ENCODE measurements around the gene ATP5MC3. TPM values are rescaled to one million over a fixed set of nuclear protein-coding genes. Genes with fewer than 3 reads are reported as not detected.

Gene ATP5MC3
- total RNA-seq, 2 experiments from 2014 or later, result 161 to 371 TPM

- no peak overlapping the region for H3K4me2 ChIP-seq (ENCODE audit: low read length)
- intact Hi-C loops (cut with micrococcal nuclease; ENCODE audit: unreplicated experiment), result no loop called here
- BruUV-seq (replicated peaks), result no TSS peak
Measured at GRCh38 chr2:175140332-175140731, 41.2 kb downstream of the ATP5MC3 start.

GRCh38 chr2:175137793-175138192, 43.7 kb downstream of the ATP5MC3 start:
- Histone ChIP-seq H2AFZ (ENCODE audit: low read length) (no peak overlapping the region), H3K27ac (ENCODE audit: low read depth, low read length, poor library complexity, severe bottlenecking) (no peak overlapping the region), H3K36me3 (ENCODE audit: insufficient read depth, low read length) (peaks cover 80% of the 10 kb centered on the region), H3K9me3 (ENCODE audit: low read length) (no peaks in the 10 kb centered on the region), H3K79me2 (ENCODE audit: insufficient read depth, low read depth, low read length) (peaks cover 53% of the 10 kb centered on the region), H3K4me1 (ENCODE audit: insufficient read depth, low read length, poor library complexity, severe bottlenecking) (peaks cover 14% of the 10 kb centered on the region), H3K9me2 (ENCODE audit: insufficient read depth, low read length) (no peaks in the 10 kb centered on the region), H3K4me3 (ENCODE audit: low read depth, low read length, poor library complexity, severe bottlenecking) (no peak overlapping the region), H3K4me2 (ENCODE audit: low read length) (no peak overlapping the region), H4K20me1 (ENCODE audit: insufficient read depth, low read length) (peaks cover 18% of the 10 kb centered on the region)
- DNase-seq (ENCODE audit: low spot score), result no peak
- BruUV-seq (replicated peaks), result no TSS peak
- intact Hi-C loops (cut with micrococcal nuclease; ENCODE audit: unreplicated experiment), result no loop called here
- TF ChIP-seq EZH2phosphoT487 (IDR thresholded peaks at IDR 0.05; ENCODE audit: borderline replicate concordance, low read depth, low read length), result no peak
- no peak for TF ChIP-seq CTCF (conservative IDR thresholded peaks at IDR 0.05; ENCODE audit: low read length)
- ChIA-PET CTCF (ENCODE audit: unreplicated experiment) (no interaction called here), POLR2A (interaction anchor here (0.6 to 5.3 kb wide), 9 partner anchors 12 to 268 kb away, joined by 3 to 37 read pairs (median 4); no protein-coding TSS in a partner anchor)

More at GRCh38 chr2:175140332-175140731, 41.2 kb downstream of the ATP5MC3 start:
- H3K9me3 ChIP-seq (ENCODE audit: low read length), result no peaks in the 10 kb centered on the region
- H3K27ac ChIP-seq (ENCODE audit: low read depth, low read length, poor library complexity, severe bottlenecking), result no peak overlapping the region
- H3K4me1 ChIP-seq (ENCODE audit: insufficient read depth, low read length, poor library complexity, severe bottlenecking), result peaks cover 14% of the 10 kb centered on the region
- no peak overlapping the region for H3K4me3 ChIP-seq (ENCODE audit: low read depth, low read length, poor library complexity, severe bottlenecking)
- H2AFZ ChIP-seq (ENCODE audit: low read length), result no peak overlapping the region
- H3K9me2 ChIP-seq (ENCODE audit: insufficient read depth, low read length), result no peaks in the 10 kb centered on the region
- CTCF ChIA-PET (ENCODE audit: unreplicated experiment), result no interaction called here
- TF ChIP-seq CTCF (conservative IDR thresholded peaks at IDR 0.05; ENCODE audit: low read length), result no peak
- no peak for TF ChIP-seq EZH2phosphoT487 (IDR thresholded peaks at IDR 0.05; ENCODE audit: borderline replicate concordance, low read depth, low read length)
- DNase-seq (ENCODE audit: low spot score), result no peak
- POLR2A ChIA-PET, result interaction anchor here (0.6 to 1.3 kb wide), 5 partner anchors 15 to 770 kb away, joined by 3 to 4 read pairs (median 3); no protein-coding TSS in a partner anchor
- peaks cover 68% of the 10 kb centered on the region for H3K36me3 ChIP-seq (ENCODE audit: insufficient read depth, low read length)
- H3K79me2 ChIP-seq (ENCODE audit: insufficient read depth, low read depth, low read length), result peaks cover 77% of the 10 kb centered on the region
- peaks cover 18% of the 10 kb centered on the region for H4K20me1 ChIP-seq (ENCODE audit: insufficient read depth, low read length)

- TF ChIP-seq EZH2phosphoT487 (IDR thresholded peaks at IDR 0.05; ENCODE audit: borderline replicate concordance, low read depth, low read length) (no peak), CTCF (conservative IDR thresholded peaks at IDR 0.05; ENCODE audit: low read length) (no peak)
- Histone ChIP-seq H3K27ac (ENCODE audit: low read depth, low read length, poor library complexity, severe bottlenecking) (no peak overlapping the region), H3K4me1 (ENCODE audit: insufficient read depth, low read length, poor library complexity, severe bottlenecking) (peaks cover 14% of the 10 kb centered on the region), H4K20me1 (ENCODE audit: insufficient read depth, low read length) (peaks cover 18% of the 10 kb centered on the region), H3K4me2 (ENCODE audit: low read length) (peak overlapping the region; percentile 50), H3K9me2 (ENCODE audit: insufficient read depth, low read length) (no peaks in the 10 kb centered on the region), H3K36me3 (ENCODE audit: insufficient read depth, low read length) (peaks cover 84% of the 10 kb centered on the region), H3K9me3 (ENCODE audit: low read length) (no peaks in the 10 kb centered on the region), H3K4me3 (ENCODE audit: low read depth, low read length, poor library complexity, severe bottlenecking) (no peak overlapping the region), H2AFZ (ENCODE audit: low read length) (no peak overlapping the region), H3K79me2 (ENCODE audit: insufficient read depth, low read depth, low read length) (peaks cover 44% of the 10 kb centered on the region)
- no TSS peak for BruUV-seq (replicated peaks)
- CTCF ChIA-PET (ENCODE audit: unreplicated experiment), result no interaction called here
- POLR2A ChIA-PET, result interaction anchor here (0.5 to 5.3 kb wide), 15 partner anchors 9 to 572 kb away, joined by 3 to 37 read pairs (median 4); no protein-coding TSS in a partner anchor
- no peak for DNase-seq (ENCODE audit: low spot score)
- intact Hi-C loops (cut with micrococcal nuclease; ENCODE audit: unreplicated experiment), result no loop called here
Measured at GRCh38 chr2:175136334-175137215, 44.9 kb downstream of the ATP5MC3 start.

Data from OCI-LY7 (cell line).